ENCODE results near the gene ZMYND8. TPM values are rescaled to one million over a fixed set of nuclear protein-coding genes. Genes with fewer than 3 reads are reported as not detected.

The ZMYND8 gene
- total RNA-seq, 1 donor from 2014 or later = 86.0 TPM

DNA sequence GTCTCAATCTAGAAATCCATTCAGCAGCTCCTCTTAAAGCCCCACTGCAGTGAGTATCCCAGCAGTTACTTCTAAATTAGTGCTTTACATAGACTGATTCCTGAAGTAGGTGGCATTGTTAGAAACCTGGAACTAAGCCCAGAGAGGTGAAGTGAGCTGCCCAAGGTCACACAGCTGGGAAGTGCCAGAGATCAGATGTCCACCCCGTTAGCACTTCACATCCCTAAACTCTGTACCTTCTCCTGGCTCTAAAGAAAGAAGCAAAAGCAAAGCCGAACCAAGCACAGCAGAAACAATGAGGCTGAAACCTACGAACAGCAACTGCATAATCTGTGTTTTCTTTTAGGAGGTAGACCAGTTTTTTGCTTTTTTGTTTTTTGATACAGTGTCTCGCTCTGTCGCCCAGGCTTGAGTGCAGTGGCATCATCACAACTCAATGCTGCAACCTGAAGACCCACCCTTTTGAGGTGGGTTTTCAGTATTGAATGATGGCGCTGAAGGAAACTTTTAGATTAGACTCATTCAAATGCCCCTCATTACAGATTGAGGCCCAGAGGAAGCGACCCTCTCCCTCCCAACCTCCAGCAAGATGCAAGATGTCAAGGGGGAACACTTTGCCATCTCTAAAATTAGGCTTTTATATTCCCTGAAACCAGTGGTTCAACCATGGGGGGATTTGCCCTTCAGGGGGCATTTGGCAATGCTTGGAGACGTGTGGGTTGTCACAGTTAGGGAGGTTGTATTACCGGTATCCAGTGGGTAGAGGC is 3.2 kb upstream of the ZMYND8 start:
- DNase-seq (ENCODE audit: low read depth, low spot score) = no peak
- TF ChIP-seq, protein P1, sequence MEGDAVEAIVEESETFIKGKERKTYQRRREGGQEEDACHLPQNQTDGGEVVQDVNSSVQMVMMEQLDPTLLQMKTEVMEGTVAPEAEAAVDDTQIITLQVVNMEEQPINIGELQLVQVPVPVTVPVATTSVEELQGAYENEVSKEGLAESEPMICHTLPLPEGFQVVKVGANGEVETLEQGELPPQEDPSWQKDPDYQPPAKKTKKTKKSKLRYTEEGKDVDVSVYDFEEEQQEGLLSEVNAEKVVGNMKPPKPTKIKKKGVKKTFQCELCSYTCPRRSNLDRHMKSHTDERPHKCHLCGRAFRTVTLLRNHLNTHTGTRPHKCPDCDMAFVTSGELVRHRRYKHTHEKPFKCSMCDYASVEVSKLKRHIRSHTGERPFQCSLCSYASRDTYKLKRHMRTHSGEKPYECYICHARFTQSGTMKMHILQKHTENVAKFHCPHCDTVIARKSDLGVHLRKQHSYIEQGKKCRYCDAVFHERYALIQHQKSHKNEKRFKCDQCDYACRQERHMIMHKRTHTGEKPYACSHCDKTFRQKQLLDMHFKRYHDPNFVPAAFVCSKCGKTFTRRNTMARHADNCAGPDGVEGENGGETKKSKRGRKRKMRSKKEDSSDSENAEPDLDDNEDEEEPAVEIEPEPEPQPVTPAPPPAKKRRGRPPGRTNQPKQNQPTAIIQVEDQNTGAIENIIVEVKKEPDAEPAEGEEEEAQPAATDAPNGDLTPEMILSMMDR (conservative IDR thresholded peaks at IDR 0.05) = no peak
- peak overlapping the region; percentile 56 for H3K4me3 Mint-ChIP-seq
- H3K27me3 Mint-ChIP-seq (ENCODE audit: low read depth) = no peaks in the 10 kb centered on the region
- peaks cover 53% of the 10 kb centered on the region for H3K4me1 Mint-ChIP-seq
- peak overlapping the region; percentile 99 for H3K27ac Mint-ChIP-seq (ENCODE audit: unreplicated experiment)
- H3K9me3 Mint-ChIP-seq = no peaks in the 10 kb centered on the region
- no peaks in the 10 kb centered on the region for H3K36me3 Mint-ChIP-seq (ENCODE audit: low read depth)

- H3K27ac Mint-ChIP-seq (ENCODE audit: unreplicated experiment) = peak overlapping the region; percentile 99
- DNase-seq (ENCODE audit: low read depth, low spot score) = no peak
- TF ChIP-seq, protein P1 (conservative IDR thresholded peaks at IDR 0.05) = no peak
- peaks cover 53% of the 10 kb centered on the region for H3K4me1 Mint-ChIP-seq
- H3K36me3 Mint-ChIP-seq (ENCODE audit: low read depth) = no peaks in the 10 kb centered on the region
- no peak overlapping the region for H3K4me3 Mint-ChIP-seq
- no peaks in the 10 kb centered on the region for H3K9me3 Mint-ChIP-seq
- no peaks in the 10 kb centered on the region for H3K27me3 Mint-ChIP-seq (ENCODE audit: low read depth)
Measured at GRCh38 chr20:47358672-47359529, 2.4 kb upstream of the ZMYND8 start.

DNA sequence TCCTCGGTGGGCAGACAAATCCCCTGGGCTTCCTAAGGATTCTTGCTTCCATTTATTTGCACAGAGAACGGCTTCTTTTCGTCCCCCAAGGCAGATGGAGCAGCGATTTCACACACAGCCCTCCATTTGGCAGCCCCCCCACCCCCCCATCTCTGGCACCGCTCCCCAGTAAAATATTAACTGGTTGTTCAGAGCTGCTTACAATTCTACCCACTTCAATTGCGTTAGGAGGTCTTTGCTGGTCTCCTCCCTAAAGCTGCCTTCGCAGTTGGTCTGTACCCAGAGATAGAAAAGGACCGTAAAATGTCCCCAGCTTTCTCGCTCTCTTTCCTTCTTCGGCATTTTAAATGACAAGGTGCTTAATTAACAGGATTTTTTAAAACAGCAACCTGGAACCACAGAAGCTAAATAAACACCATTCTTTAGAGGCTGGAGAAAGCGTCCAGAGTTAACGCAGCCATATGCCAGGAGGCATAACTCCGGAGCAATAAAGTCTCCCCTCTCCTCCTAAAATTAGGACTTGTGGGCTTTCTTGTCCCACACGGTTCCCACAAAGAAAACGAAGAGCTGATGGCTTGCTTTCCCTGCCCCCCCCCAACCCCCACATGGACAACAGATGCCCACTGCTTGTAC is 1.7 kb upstream of the ZMYND8 start:
- Mint-ChIP-seq H3K4me3 (no peak overlapping the region), H3K27ac (ENCODE audit: unreplicated experiment) (peak overlapping the region; percentile 99), H3K27me3 (ENCODE audit: low read depth) (no peaks in the 10 kb centered on the region), H3K9me3 (no peaks in the 10 kb centered on the region), H3K36me3 (ENCODE audit: low read depth) (no peaks in the 10 kb centered on the region), H3K4me1 (peaks cover 53% of the 10 kb centered on the region)
- no peak for DNase-seq (ENCODE audit: low read depth, low spot score)
- TF ChIP-seq, protein P1 (conservative IDR thresholded peaks at IDR 0.05) = no peak

DNA sequence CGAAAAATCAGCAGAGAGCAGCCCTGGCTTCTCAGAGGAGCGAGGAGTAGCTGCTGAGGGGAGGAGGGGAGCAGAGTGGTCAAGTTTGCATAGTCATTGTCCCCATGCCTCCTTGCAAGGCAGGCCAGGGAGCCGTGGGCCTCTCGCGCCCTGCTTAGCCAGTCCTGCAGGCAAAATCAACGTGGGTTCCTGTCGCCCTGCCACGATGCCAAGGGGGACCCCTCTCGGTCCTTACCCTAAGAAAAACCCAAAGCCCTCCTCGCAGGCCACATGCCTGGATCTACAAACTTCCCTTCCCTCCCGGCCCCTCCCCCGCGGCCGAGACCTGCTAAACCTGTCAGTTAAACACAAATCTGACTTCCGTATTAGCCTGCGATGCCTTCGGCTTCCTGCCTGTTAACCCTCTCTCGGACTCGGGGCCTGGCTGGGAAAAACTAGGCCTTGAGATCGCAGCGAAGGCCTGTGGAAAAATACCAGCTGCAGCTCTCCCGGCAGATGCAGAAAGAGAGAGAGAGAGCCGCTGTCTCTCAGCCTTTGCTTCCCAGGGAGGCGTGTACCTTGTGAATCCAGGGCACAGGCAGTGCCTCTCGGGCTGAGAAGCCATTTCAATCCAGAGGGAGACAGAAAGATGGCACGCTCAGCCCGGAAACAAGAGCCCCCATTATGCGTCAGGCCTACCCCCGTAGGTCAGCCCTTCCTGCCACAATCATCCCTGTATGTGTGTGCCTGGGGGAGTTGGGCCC is 968 bp upstream of the ZMYND8 start:
- DNase-seq (ENCODE audit: low read depth, low spot score) = peak; percentile 61

More for the DNA sequence above, 968 bp upstream of the ZMYND8 start:
- TF ChIP-seq, protein P1 (conservative IDR thresholded peaks at IDR 0.05) = no peak
- H3K9me3 Mint-ChIP-seq = no peaks in the 10 kb centered on the region
- H3K27ac Mint-ChIP-seq (ENCODE audit: unreplicated experiment) = peak overlapping the region; percentile 99
- no peaks in the 10 kb centered on the region for H3K27me3 Mint-ChIP-seq (ENCODE audit: low read depth)
- H3K4me1 Mint-ChIP-seq = peaks cover 47% of the 10 kb centered on the region
- H3K36me3 Mint-ChIP-seq (ENCODE audit: low read depth) = no peaks in the 10 kb centered on the region
- no peak overlapping the region for H3K4me3 Mint-ChIP-seq

Measured in neural crest cell (in vitro differentiated cells).